GM20000 (cell line): ENCODE data around the gene KIF4B.

ENCODE experiments used
- DNase-seq: peaks from one replicate; pipeline ENCODE4 v3.0.0; 2012; ENCODE audit warnings: low spot score
- CTCF ChIP-seq: IDR thresholded peaks from 2 replicates; pipeline ENCODE4 v1.5.1; 2012; ENCODE audit warnings: mild to moderate bottlenecking, control low read depth; ENCODE audit errors: extremely low read depth, missing control alignments

KIF4B gene

GRCh38 chr5:155066886-155067595, 53.5 kb downstream of the KIF4B start:
- TF ChIP-seq CTCF: no peak
- DNase-seq: no peak
